Loucy (cell line): ENCODE data around the gene BABAM2.

Source experiments
- CTCF ChIP-seq: fragments of 200-600 bp; sonication (generic); conservative IDR thresholded peaks from 2 replicates; pipeline ENCODE4 v1.5.1; 2014; ENCODE audit warnings: mild to moderate bottlenecking, antibody characterized with exemption, low read length
- EZH2phosphoT487 ChIP-seq: fragments of 200-600 bp; IDR thresholded peaks from 2 replicates; pipeline ENCODE4 v1.6.1; 2018; ENCODE audit warnings: antibody characterized with exemption, mild to moderate bottlenecking, moderate library complexity, borderline replicate concordance

GRCh38 chr2:28366496-28367282 is 476.2 kb downstream of the BABAM2 start:
- TF ChIP-seq CTCF (no peak), EZH2phosphoT487 (no peak)
